Superior temporal gyrus (tissue), 1 donor: ENCODE data around the gene BSG.
"Not testable (repeated sequence)": the region's sequence is repeated elsewhere in the genome, so short reads cannot be mapped to it uniquely, and the experiment has no call there.

Experiments
- DNase-seq: peaks from one replicate; pipeline ENCODE4 v3.0.0-alpha.2; 2016; ENCODE audit errors: extremely low spot score

Gene BSG

GRCh38 chr19:588093-588740 is 15.8 kb downstream of the BSG start:
- DNase-seq, result peak; percentile 89

DNA sequence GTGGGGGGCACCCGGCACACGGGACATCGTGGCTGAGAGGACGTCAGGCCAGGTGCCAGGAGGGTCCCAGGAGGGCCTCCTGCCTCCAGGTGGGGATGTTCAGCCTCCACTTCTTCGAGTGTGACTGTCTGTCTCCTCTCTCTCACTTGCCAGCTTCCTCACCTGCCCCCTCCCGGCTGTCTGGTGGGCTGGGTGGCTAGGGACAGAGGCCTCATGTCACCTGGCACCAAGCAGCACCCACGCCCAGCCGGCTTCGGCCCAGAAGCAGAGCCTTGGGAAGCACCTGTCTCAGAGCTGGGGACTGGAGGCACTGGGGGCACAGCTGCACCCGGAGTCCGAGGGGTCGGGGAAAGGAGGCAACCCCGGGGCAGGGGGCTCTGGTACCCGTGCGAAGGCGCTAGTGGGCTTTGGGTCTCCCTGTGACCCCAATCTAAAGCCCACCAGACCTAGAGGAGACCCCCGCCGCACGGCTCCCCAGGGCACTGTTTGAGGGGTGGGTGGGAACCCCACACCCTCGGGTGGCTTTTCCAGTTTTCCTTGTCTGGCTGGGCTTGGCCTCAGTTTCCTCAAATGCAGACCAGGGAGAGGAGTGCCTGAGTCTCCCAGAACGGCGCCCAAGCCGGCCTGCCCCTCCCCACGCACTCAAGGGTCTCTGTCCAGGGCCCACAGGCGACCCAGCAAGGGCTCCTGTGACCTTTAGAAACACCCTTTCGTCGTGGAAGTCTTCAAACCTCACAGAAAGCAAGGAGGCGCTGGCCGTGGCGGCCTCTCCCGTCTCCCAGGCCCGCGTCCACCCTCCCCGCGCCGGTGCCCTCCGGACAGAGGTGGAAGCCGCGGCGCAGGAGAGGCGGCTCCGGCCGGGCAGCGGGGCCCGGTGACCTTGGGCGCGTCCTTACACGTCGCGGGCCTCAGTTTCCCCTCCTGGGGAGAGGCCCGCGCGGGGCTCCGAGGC is 16.6 kb downstream of the BSG start:
- peak; percentile 29 for DNase-seq

DNA sequence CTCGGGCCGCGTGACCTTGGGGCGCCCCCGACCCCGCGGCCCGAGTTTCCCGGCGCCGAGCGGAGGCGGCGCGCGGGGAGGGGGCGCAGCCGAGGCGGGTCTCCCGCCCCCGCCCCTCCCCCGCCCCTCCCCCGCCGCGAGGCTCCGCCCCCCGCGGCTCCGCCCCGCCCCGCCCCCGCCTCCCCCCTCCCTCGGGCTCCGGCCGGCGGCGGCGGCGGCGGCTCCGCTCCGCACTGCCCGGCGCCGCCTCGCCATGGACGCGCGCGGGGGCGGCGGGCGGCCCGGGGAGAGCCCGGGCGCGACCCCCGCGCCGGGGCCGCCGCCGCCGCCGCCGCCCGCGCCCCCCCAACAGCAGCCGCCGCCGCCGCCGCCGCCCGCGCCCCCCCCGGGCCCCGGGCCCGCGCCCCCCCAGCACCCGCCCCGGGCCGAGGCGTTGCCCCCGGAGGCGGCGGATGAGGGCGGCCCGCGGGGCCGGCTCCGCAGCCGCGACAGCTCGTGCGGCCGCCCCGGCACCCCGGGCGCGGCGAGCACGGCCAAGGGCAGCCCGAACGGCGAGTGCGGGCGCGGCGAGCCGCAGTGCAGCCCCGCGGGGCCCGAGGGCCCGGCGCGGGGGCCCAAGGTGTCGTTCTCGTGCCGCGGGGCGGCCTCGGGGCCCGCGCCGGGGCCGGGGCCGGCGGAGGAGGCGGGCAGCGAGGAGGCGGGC is 17.4 kb downstream of the BSG start, which contains the start of gene HCN2:
TSS of gene HCN2 (plus strand) at position 189 of the 703 bp plus-strand sequence. CDS start at position 254, 65 bp downstream.
- no peak for DNase-seq

DNA sequence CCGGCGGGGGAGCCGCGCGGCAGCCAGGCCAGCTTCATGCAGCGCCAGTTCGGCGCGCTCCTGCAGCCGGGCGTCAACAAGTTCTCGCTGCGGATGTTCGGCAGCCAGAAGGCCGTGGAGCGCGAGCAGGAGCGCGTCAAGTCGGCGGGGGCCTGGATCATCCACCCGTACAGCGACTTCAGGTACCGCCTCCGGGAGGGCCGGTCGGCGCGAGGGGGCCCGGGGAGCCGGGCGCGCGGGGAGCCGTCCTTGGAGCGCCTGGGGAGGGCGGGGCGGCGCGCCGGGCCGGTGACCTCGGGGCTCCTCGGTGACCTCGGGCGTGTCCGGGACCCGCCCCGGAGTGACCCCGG is 18.0 kb downstream of the BSG start:
- DNase-seq, result no peak

DNA sequence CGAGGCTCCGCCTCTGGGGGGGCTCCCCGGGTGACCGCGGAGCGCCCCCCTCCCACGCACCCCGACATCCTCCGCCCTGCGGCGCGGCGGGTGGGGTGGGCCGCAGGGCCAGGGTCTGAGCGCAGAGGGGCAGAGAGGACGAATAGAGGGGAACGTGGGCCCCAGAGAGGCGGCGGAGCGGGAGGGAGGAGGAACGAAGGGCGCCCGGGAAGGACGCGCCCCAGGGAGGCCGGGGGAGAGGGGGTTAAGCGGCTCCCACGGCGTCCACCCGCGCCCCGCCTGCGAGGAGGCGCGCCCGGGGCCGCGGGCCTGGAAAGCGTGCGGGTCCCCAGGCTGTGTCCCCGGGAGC is 18.3 kb downstream of the BSG start:
- no peak for DNase-seq

DNA sequence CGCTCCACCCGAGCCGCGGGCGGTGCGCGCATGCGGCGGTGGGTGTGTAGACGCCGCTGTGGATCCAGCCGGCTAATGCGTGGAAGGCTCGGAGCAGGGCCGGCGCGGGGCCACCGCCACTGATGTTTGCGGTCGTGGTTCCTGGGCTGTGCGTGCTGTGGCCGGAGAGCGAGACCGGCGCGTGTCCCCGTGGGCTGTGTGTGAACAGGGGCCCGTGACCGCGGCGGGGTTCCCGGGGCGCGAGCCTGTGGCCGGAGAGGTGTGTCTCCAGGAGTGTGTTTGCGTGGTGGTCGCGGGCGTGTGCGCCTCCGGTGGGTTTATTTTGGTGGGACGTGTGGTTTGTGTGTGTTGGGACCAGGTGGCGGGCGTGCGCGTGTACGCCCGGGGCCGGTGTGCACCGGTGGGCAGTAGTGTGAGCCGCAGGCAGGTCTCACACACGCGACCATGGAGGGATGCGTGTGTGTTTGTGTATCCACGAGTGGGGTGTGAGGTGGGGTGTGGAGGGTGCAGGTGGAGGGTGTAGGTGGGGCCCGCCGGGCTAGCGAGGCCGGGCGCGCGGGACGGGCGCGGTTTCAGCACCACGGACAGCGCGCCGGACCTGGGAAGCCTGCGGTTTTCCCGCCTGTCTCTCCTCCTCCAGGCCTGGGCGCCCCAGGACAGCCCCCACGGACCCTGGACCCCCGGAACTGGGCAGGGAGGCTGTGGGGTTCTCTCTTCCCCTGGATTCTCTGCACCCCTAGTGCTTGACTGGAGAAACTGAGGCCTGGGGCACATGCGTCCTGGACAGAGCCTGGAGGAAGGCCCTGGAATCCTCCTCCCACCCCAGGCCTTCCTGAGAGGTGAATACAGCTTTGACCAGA is 18.9 kb downstream of the BSG start:
- DNase-seq, result no peak

DNA sequence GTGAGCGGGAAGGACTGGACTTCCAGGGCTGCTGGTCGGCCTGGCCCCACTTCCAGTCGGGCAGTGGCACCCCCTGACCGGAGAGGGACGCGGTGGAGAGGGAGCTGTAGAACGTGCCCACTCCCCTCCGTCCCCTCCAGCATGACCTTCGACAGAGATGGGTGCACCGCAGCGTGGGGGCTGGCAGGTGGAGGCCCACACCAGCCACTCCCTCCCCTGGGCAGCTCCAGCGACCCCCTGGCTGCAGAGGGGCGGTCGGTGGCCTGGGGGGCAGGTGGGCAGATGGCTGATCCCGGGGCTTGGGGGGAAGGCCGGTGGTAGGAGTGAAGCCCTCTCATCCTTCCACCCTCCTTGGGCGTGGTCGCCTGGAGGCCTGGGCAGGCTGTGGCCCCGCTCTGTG is 19.7 kb downstream of the BSG start:
- no peak for DNase-seq

- DNase-seq, result no peak
These were observed 20.7 kb downstream of the BSG start for GRCh38 chr19:593055-593454.

DNA sequence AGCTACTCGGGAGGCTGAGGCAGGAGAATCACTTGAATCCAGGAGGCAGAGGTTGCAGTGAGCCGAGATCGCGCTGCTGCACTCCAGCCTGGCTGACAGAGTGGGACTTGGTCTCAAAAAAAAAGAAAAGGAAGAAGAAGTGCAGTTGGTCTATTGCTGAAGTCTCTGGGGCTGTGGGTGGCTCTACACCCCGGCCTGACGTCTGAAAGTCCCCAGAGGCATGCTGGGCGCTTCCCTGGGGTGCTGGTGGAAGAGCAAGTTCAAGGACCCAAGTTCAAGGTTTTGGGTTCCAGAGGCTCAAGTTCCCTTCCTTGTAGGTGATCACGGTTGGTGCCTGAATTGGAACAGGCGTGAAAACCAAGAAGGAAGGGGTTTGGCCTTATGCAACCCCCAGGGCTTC is 21.1 kb downstream of the BSG start:
- no peak for DNase-seq

DNA sequence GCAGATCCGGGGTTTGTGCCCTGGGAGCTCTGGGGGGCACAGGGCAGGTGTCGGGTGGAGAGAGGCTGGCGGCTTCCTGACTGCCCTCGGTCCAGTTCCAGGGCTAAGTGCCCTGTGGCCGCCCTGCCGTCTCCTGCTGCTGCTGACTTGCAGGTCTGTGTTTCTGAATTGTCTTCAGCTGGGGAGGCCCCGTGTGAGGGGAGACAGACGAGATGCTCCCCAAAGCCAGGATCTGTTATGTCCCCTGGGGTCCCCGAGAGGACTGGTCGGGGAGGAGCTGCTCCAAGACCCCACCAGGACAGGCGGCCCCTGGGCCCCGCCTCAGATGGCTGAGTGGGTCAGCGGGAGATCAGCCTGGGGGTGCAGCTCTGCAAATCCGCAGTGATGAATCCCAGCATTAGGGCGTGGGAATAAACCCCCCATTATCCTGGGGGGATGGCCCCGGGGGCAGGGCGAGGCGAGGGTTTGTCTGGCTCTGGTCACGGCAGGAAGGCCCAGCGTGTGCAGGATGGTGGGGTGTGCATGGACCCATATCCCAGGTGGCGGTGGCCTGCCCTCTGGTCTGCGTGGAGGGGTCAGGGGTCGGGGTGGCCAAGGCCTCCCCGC is 22.0 kb downstream of the BSG start:
- no peak for DNase-seq

GRCh38 chr19:595326-596262 is 23.2 kb downstream of the BSG start:
- no peak for DNase-seq

DNA sequence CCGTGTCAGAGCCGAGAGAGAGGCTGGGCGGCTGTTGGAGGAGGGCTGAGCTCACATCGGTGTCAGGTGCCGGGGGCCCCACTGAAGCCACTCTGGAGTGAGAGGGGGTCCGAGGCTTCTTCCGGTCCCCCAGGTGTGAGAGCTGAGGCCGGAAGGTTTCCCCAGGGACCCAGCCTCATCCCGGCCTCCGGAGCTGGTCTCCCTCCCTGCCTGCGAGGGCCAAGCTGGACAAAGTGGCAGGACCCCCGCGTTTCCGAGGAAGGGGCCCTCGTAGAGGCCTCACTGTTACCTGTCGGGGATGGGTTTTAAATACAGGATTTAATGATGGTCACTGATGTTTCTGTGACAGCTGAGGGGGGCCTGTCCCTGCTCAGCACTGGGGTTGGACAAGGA is 23.9 kb downstream of the BSG start:
- no peak for DNase-seq

DNA sequence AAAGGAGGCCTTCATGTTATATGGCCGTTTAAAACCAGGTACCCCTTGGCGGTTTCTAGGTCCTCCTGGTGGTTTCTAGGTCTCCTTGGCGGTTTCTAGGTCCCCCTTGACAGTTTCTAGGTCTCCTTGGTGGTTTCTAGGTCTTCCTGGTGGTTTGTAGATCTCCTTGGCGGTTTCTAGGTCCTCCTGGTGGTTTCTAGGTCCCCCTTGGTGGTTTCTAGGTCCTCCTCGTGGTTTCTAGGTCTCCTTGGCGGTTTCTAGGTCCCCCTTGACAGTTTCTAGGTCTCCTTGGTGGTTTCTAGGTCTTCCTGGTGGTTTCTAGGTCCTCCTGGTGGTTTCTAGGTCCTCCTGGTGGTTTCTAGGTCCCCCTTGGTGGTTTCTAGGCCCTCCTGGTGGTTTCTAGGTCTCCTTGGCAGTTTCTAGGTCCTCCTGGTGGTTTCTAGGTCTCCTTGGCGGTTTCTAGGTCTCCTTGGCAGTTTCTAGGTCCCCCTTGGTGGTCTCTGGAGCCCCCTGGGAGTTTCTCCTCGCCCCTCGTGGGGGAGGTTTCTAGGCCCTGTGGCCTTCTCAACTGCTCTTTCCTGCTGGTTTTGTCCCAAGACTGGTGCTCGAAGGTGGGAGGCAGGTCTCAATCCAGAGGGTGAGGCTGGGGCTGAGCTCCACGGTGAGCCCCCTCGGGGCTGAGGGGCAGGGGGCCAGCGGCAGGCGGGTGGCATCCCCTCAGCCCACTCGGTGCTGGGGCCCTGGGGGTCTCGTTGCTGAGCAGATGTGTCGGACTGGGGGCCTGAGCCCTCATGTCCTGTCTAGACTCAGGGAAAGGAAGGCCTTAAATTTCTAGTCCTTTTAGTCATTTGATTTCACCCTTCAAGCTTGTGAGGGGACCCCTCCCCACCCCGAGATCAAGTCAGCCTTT is 25.3 kb downstream of the BSG start:
- no peak for DNase-seq

DNA sequence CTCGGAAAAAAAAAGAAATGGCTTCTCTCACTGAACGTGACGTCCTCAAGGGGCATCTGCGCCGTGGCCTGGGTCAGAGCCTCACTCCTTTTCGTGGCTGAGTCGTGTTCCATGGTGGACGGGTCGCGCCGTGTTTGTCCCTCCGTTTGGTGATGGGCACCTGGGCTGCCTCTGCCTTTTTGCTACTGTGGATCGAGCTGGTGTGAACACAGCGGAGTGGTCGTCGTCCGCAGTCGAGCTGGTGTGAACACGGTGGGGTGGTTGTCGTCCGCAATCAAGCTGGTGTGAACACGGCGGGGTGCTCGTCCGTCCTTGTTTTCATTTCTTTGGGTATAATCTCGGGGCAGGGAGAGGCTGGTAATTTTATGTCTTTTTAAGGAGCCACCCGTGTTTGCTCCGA is 28.9 kb downstream of the BSG start:
- no peak for DNase-seq

DNA sequence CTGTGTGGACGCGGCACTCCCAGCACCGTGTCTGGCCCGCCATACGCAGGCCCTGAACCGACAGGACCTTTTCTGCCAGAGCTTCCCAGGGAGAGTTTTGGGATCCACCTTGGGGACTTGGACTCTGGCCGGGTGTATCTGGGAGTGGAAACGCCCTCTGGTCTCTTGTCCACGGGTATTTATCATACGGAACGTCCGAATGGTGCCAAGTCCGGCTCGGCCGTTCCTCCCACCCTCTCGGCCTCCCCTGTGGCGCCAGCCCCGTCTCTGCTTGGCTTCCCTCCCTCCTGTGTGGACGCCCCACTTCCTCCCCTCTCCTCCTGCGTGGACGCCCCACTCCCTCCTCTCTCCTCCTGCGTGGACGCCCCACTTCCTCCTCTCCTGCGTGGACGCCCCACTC is 29.4 kb downstream of the BSG start:
- DNase-seq, result no peak

DNA sequence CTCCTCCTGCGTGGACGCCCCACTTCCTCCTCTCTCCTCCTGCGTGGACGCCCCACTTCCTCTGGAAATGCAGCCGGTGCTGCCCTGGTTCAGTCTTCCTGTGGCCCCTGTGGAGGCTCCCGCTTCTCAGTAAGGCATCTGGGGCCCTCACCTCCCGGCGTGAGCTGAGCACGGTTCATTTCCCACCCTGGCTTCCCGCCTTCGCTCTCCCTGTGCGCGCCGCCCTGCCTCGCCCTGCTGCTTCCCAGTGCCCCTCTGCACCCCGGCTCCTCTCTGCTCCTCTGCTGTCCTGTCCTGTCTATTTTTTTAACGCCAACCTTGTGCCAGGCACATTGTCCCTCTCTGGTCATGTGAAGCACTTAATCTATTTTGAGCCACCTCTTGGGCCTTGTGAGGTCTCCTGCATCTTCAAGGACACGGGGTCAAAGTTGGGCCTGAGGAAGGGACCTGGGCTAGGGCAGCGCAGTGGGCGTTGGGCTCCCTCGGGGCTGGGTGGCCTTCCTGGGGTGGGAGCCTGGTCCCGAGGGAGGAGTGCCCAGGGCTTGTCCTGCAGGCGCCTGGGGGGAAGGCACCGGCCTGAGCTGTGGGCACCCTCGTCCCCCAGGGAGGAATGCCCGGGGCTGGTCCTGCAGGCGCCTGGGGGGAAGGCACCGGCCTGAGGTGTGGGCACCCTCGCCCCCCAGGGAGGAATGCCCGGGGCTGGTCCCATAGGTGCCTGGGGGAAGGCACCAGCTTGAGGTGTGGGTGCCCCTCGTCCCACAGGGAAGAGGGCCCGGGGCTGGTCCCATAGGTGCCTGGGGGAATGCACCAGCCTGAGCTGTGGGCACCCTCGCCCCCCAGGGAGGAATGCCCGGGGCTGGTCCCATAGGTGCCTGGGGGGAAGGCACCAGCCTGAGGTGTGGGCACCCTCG is 30.2 kb downstream of the BSG start:
- no peak for DNase-seq

GRCh38 chr19:603302-603639 is 30.9 kb downstream of the BSG start:
- not testable (repeated sequence) for DNase-seq

GRCh38 chr19:603779-604178 is 31.4 kb downstream of the BSG start:
- not testable (repeated sequence) for DNase-seq
